Trophoblast cell (in vitro differentiated cells and primary cell): ENCODE measurements around the gene RPL15.
A peak's percentile ranks its signal among the peaks of the same experiment; 100 is the strongest.

Experiments
- DNase-seq, 2 donors: peaks; one replicate each; pipeline ENCODE4 v3.0.0-alpha.2; 2016
- H2AFZ ChIP-seq: 2 replicates; pipeline ENCODE4 v1.6.1; 2013; ENCODE audit warnings: low read length, moderate library complexity, mild to moderate bottlenecking; ENCODE audit not compliant: insufficient read depth, poor library complexity
- H2AK5ac ChIP-seq: 2 replicates; pipeline ENCODE4 v1.6.1; 2013; ENCODE audit warnings: mild to moderate bottlenecking, low read length
- H2BK120ac ChIP-seq: 2 replicates; pipeline ENCODE4 v1.6.1; 2013; ENCODE audit warnings: low read length, mild to moderate bottlenecking, moderate library complexity; ENCODE audit not compliant: insufficient read depth, poor library complexity
- H2BK12ac ChIP-seq: 2 replicates; pipeline ENCODE4 v1.6.1; 2013; ENCODE audit warnings: mild to moderate bottlenecking, low read length, moderate library complexity
- H2BK5ac ChIP-seq: 2 replicates; pipeline ENCODE4 v1.6.1; 2013; ENCODE audit warnings: low read length, low read depth, moderate library complexity, mild to moderate bottlenecking; ENCODE audit not compliant: poor library complexity
- H3K14ac ChIP-seq: 2 replicates; pipeline ENCODE4 v1.6.1; 2013; ENCODE audit warnings: mild to moderate bottlenecking, low read length
- H3K18ac ChIP-seq: 2 replicates; pipeline ENCODE4 v1.6.1; 2013; ENCODE audit warnings: mild to moderate bottlenecking, low read length
- H3K23ac ChIP-seq: 2 replicates; pipeline ENCODE4 v1.6.1; 2013; ENCODE audit warnings: low read length
- H3K27ac ChIP-seq: 2 replicates; pipeline ENCODE4 v1.5.1; 2013; ENCODE audit warnings: low read depth, mild to moderate bottlenecking, inconsistent platforms, low read length, moderate library complexity
- H3K27me3 ChIP-seq: 2 replicates; pipeline ENCODE4 v1.6.1; 2013; ENCODE audit warnings: inconsistent platforms, mild to moderate bottlenecking, low read length, moderate library complexity; ENCODE audit not compliant: insufficient read depth
- H3K36me3 ChIP-seq, 2 experiments: 1 replicate in 1 of 2; 2 replicates in 1 of 2; pipeline ENCODE4 v1.6.1; 2013; ENCODE audit warnings: low read length in 2 of 2, mild to moderate bottlenecking in 2 of 2, moderate library complexity in 1 of 2; ENCODE audit not compliant: insufficient read depth in 2 of 2, control insufficient read depth in 1 of 2
- H3K4ac ChIP-seq: 2 replicates; pipeline ENCODE4 v1.6.1; 2013; ENCODE audit warnings: low read depth, mild to moderate bottlenecking, low read length, moderate library complexity
- H3K4me1 ChIP-seq, 2 experiments: 1 replicate in 1 of 2; 2 replicates in 1 of 2; pipeline ENCODE4 v1.6.1; 2013; ENCODE audit warnings: low read length in 2 of 2, mild to moderate bottlenecking in 2 of 2, moderate library complexity in 1 of 2; ENCODE audit not compliant: insufficient read depth in 2 of 2, control insufficient read depth in 1 of 2
- H3K4me2 ChIP-seq: 2 replicates; pipeline ENCODE4 v1.6.1; 2013; ENCODE audit warnings: inconsistent platforms, mild to moderate bottlenecking, low read length, moderate library complexity
- H3K4me3 ChIP-seq: 2 replicates; pipeline ENCODE4 v1.5.1; 2013; ENCODE audit warnings: mild to moderate bottlenecking, low read depth, low read length, inconsistent platforms
- H3K79me1 ChIP-seq: one replicate; pipeline ENCODE4 v1.6.1; 2013; ENCODE audit warnings: low read length
- H3K79me2 ChIP-seq: 2 replicates; pipeline ENCODE4 v1.6.1; 2013; ENCODE audit warnings: low read length, mild to moderate bottlenecking; ENCODE audit not compliant: control insufficient read depth, insufficient read depth, poor library complexity
- H3K9ac ChIP-seq: 2 replicates; pipeline ENCODE4 v1.6.1; 2013; ENCODE audit warnings: mild to moderate bottlenecking, low read length
- H3K9me3 ChIP-seq: 2 replicates; pipeline ENCODE4 v1.6.1; 2013; ENCODE audit warnings: low read depth, mild to moderate bottlenecking, control low read depth, inconsistent platforms, low read length; ENCODE audit not compliant: insufficient read depth
- H4K12ac ChIP-seq: 2 replicates; pipeline ENCODE4 v1.6.1; 2013; ENCODE audit warnings: low read depth, mild to moderate bottlenecking, low read length, moderate library complexity
- H4K8ac ChIP-seq: 2 replicates; pipeline ENCODE4 v1.6.1; 2013; ENCODE audit warnings: low read depth, mild to moderate bottlenecking, low read length, moderate library complexity
- H4K91ac ChIP-seq: one replicate; pipeline ENCODE4 v1.6.1; 2013; ENCODE audit warnings: low read depth, mild to moderate bottlenecking, low read length, moderate library complexity
- WGBS: extraction: QIAGEN DNeasy Blood & Tissue Kit; methylation state at CpG from one replicate; pipeline ENCODE4 v1.1.7; 2013; ENCODE audit warnings: missing lambda C conversion rate; ENCODE audit not compliant: insufficient read length, insufficient coverage; ENCODE audit errors: extremely low coverage; 5-methylcytosine and 5-hydroxymethylcytosine counted together

The RPL15 gene

GRCh38 chr3:23942546-23942945 is 25.6 kb downstream of the RPL15 start:
- Histone ChIP-seq H3K23ac (no peak overlapping the region), H3K9me3 (no peaks in the 10 kb centered on the region), H4K8ac (no peak overlapping the region), H2AFZ (no peak overlapping the region), H3K4me3 (no peak overlapping the region), H2BK12ac (no peak overlapping the region), H3K9ac (no peak overlapping the region), H3K14ac (no peak overlapping the region), H4K91ac (no peak overlapping the region), H3K27me3 (no peaks in the 10 kb centered on the region), H3K36me3 (no peaks in the 10 kb centered on the region), H3K4me2 (no peak overlapping the region), H3K18ac (no peak overlapping the region), H2BK5ac (no peak overlapping the region), H3K4me1 (peaks cover 3 to 5% of the 10 kb centered on the region in 2 experiments), H2BK120ac (no peak overlapping the region), H3K79me2 (peaks cover 6% of the 10 kb centered on the region), H3K27ac (no peak overlapping the region), H4K12ac (no peak overlapping the region), H2AK5ac (no peak overlapping the region), H3K4ac (no peak overlapping the region), H3K79me1 (peaks cover 11% of the 10 kb centered on the region)
- WGBS: no CpG with 5 or more reads among the region's 11 CpGs
- no peak for DNase-seq

GRCh38 chr3:23944007-23944783 is 27.3 kb downstream of the RPL15 start:
- Histone ChIP-seq H4K12ac (no peak overlapping the region), H3K27me3 (no peaks in the 10 kb centered on the region), H3K36me3 (no peaks in the 10 kb centered on the region), H2AK5ac (no peak overlapping the region), H2BK12ac (no peak overlapping the region), H4K8ac (no peak overlapping the region), H3K23ac (no peak overlapping the region), H3K79me1 (peaks cover 11% of the 10 kb centered on the region), H2AFZ (peak overlapping the region; percentile 27), H3K79me2 (peaks cover 6% of the 10 kb centered on the region), H2BK120ac (no peak overlapping the region), H2BK5ac (no peak overlapping the region), H3K9me3 (no peaks in the 10 kb centered on the region), H3K4me1 (peaks cover 3 to 5% of the 10 kb centered on the region in 2 experiments), H3K27ac (no peak overlapping the region), H3K4me2 (peak overlapping the region; percentile 65), H3K18ac (no peak overlapping the region), H3K14ac (no peak overlapping the region), H3K4ac (no peak overlapping the region), H4K91ac (no peak overlapping the region), H3K9ac (no peak overlapping the region), H3K4me3 (peak overlapping the region; percentile 87)
- WGBS: no CpG with 5 or more reads among the region's 13 CpGs
- DNase-seq: no peak

- Histone ChIP-seq H3K79me2 (peaks cover 6% of the 10 kb centered on the region), H4K12ac (peak within 1 kb of the TSS; percentile 90), H4K8ac (peak within 1 kb of the TSS; percentile 76), H3K14ac (peak within 1 kb of the TSS; percentile 74), H2AFZ (peak within 1 kb of the TSS; percentile 79), H3K79me1 (peaks cover 11% of the 10 kb centered on the region), H2BK5ac (peak within 1 kb of the TSS; percentile 86), H2AK5ac (no peak within 1 kb of the TSS), H3K27me3 (no peaks in the 10 kb centered on the region), H3K4me2 (peak within 1 kb of the TSS; percentile 74), H3K27ac (peak within 1 kb of the TSS; percentile 93), H2BK120ac (peak within 1 kb of the TSS; percentile 75), H3K23ac (no peak within 1 kb of the TSS), H3K4ac (peak within 1 kb of the TSS; percentile 47), H3K36me3 (no peaks in the 10 kb centered on the region), H4K91ac (peak within 1 kb of the TSS; percentile 90), H3K9ac (peak within 1 kb of the TSS; percentile 77), H3K4me1 (peaks cover 3 to 5% of the 10 kb centered on the region in 2 experiments), H3K9me3 (no peaks in the 10 kb centered on the region), H2BK12ac (peak within 1 kb of the TSS; percentile 77), H3K18ac (peak within 1 kb of the TSS; percentile 93), H3K4me3 (peak within 1 kb of the TSS; percentile 87)
- no CpG with 5 or more reads among the region's 88 CpGs for WGBS
- DNase-seq: peak; percentile 73 to 83
Observed at GRCh38 chr3:23944861-23945662, 28.1 kb downstream of the RPL15 start, which contains the start of gene NR1D2. Gene NR1D2, plus strand, starts transcription at chr3:23945286. Its CDS starts 293 bp downstream, at chr3:23945579.

GRCh38 chr3:23945663-23945912 is 28.7 kb downstream of the RPL15 start:
- peaks cover 6% of the 10 kb centered on the region for H3K79me2 ChIP-seq
- peak overlapping the region; percentile 74 for H3K4me2 ChIP-seq
- no peak overlapping the region for H3K23ac ChIP-seq
- peaks cover 11% of the 10 kb centered on the region for H3K79me1 ChIP-seq
- H3K9ac ChIP-seq: peak overlapping the region; percentile 77
- peak overlapping the region; percentile 93 for H3K27ac ChIP-seq
- no peak overlapping the region for H2AFZ ChIP-seq
- H3K36me3 ChIP-seq: no peaks in the 10 kb centered on the region
- no peak overlapping the region for H4K8ac ChIP-seq
- no peak overlapping the region for H3K14ac ChIP-seq
- H3K4me3 ChIP-seq: peak overlapping the region; percentile 82
- DNase-seq: no peak
- H3K9me3 ChIP-seq: no peaks in the 10 kb centered on the region
- no peak overlapping the region for H2BK120ac ChIP-seq
- H4K12ac ChIP-seq: no peak overlapping the region
- peaks cover 3 to 5% of the 10 kb centered on the region in 2 experiments for H3K4me1 ChIP-seq
- H2BK5ac ChIP-seq: no peak overlapping the region
- H3K18ac ChIP-seq: no peak overlapping the region
- H2BK12ac ChIP-seq: no peak overlapping the region
- no peak overlapping the region for H2AK5ac ChIP-seq
- H4K91ac ChIP-seq: peak overlapping the region; percentile 90
- H3K4ac ChIP-seq: no peak overlapping the region
- WGBS: no CpG with 5 or more reads among the region's 39 CpGs
- no peaks in the 10 kb centered on the region for H3K27me3 ChIP-seq
